Measurements from ENCODE around the gene ROBO4.

Gene ROBO4

DNA sequence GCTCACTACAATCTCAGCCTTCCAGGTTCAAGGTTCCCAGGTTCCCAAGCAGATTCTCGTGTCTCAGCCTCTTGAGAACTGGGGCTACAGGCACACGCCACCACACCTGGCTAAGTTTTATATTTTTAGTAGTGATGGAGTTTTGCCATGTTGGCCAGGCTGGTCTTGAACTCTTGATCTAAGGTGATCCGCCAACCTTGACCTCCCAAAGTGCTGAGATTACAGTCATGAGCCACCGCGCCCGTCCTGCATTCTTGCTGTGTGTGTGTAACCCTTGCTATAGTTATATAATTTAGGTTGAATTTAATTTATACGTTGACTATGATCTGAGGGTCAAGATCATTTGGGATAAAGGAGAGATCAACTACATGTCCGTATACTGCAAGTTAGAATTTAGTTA is 61.7 kb downstream of the ROBO4 start:
- no peaks in the 10 kb centered on the region for H3K9me2 ChIP-seq (replicated peaks; ENCODE audit: control insufficient read depth, low read length)
- peaks cover 31% of the 10 kb centered on the region for H3K4me1 ChIP-seq (ENCODE audit: control insufficient read depth, low read length)
- no peaks in the 10 kb centered on the region for H4K20me1 ChIP-seq (ENCODE audit: control insufficient read depth, insufficient read depth, low read depth, low read length)
- peak overlapping the region; percentile 65 for H3K4me2 ChIP-seq (ENCODE audit: low read length)
- H3F3A ChIP-seq (ENCODE audit: control insufficient read depth, insufficient read depth) = 0 out of 2 replicates have a peak, but pooled peaks cover 2% of the 10 kb centered on the region
- no peaks in the 10 kb centered on the region for H3K9me3 ChIP-seq (ENCODE audit: control insufficient read depth, insufficient read depth, low read length)
- H3K79me2 ChIP-seq (ENCODE audit: control insufficient read depth, low read length) = no peaks in the 10 kb centered on the region
- H3K27ac ChIP-seq (ENCODE audit: low read depth, low read length) = peak overlapping the region; percentile 70
- peaks cover 28% of the 10 kb centered on the region for H3K27me3 ChIP-seq (ENCODE audit: control insufficient read depth, low read length)
- no peak for TF ChIP-seq EZH2phosphoT487 (IDR thresholded peaks at IDR 0.05; ENCODE audit: borderline replicate concordance, low read length)
- TF ChIP-seq, protein P1, sequence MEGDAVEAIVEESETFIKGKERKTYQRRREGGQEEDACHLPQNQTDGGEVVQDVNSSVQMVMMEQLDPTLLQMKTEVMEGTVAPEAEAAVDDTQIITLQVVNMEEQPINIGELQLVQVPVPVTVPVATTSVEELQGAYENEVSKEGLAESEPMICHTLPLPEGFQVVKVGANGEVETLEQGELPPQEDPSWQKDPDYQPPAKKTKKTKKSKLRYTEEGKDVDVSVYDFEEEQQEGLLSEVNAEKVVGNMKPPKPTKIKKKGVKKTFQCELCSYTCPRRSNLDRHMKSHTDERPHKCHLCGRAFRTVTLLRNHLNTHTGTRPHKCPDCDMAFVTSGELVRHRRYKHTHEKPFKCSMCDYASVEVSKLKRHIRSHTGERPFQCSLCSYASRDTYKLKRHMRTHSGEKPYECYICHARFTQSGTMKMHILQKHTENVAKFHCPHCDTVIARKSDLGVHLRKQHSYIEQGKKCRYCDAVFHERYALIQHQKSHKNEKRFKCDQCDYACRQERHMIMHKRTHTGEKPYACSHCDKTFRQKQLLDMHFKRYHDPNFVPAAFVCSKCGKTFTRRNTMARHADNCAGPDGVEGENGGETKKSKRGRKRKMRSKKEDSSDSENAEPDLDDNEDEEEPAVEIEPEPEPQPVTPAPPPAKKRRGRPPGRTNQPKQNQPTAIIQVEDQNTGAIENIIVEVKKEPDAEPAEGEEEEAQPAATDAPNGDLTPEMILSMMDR (IDR thresholded peaks at IDR 0.05; ENCODE audit: low read depth, low read length, poor library complexity, severe bottlenecking) = no peak
- H3K36me3 ChIP-seq (ENCODE audit: control insufficient read depth, low read length) = no peaks in the 10 kb centered on the region
- H3K4me3 ChIP-seq (ENCODE audit: low read length) = peak overlapping the region; percentile 65

DNA sequence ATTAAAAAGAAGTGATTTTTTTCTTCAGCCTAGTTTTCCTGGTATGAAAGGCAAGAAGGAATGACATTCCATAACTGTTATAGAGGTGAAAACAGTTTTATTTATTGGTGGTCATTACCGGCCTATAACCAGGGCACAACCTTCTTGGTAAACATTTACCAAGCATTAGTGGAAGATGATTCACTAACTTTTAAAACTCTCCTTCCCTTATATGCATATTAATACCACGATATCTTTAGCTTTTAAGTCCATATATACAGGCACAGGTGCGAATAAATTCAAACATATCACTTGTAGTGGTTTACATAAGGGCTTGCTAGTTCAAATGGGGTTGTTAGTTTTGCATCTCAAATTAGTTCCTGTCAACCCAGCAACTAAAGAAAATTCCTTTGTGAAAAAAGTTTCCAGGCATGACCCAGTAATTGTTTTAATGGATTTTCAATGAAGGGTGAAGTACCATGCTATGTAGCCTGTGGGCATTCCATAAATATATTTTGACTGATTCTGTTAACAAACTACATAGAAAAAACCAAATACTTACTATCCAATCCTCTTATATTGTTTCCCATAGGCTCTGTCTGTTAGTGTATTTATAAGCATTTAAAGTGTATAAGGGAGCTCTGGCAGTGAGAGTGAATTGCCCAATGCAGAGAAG is 63.0 kb downstream of the ROBO4 start:
- no peaks in the 10 kb centered on the region for H4K20me1 ChIP-seq (ENCODE audit: control insufficient read depth, insufficient read depth, low read depth, low read length)
- peak overlapping the region; percentile 48 for H3K4me2 ChIP-seq (ENCODE audit: low read length)
- H3K9me2 ChIP-seq (replicated peaks; ENCODE audit: control insufficient read depth, low read length) = no peaks in the 10 kb centered on the region
- no peaks in the 10 kb centered on the region for H3K79me2 ChIP-seq (ENCODE audit: control insufficient read depth, low read length)
- H3K27ac ChIP-seq (ENCODE audit: low read depth, low read length) = no peak overlapping the region
- no peaks in the 10 kb centered on the region for H3K9me3 ChIP-seq (ENCODE audit: control insufficient read depth, insufficient read depth, low read length)
- H3K27me3 ChIP-seq (ENCODE audit: control insufficient read depth, low read length) = peaks cover 16% of the 10 kb centered on the region
- H3F3A ChIP-seq (ENCODE audit: control insufficient read depth, insufficient read depth) = 0 out of 2 replicates have a peak, but pooled peaks cover 2% of the 10 kb centered on the region
- TF ChIP-seq, protein P1 (IDR thresholded peaks at IDR 0.05; ENCODE audit: low read depth, low read length, poor library complexity, severe bottlenecking) = no peak
- no peak for TF ChIP-seq EZH2phosphoT487 (IDR thresholded peaks at IDR 0.05; ENCODE audit: borderline replicate concordance, low read length)
- no peak overlapping the region for H3K4me3 ChIP-seq (ENCODE audit: low read length)
- H3K36me3 ChIP-seq (ENCODE audit: control insufficient read depth, low read length) = no peaks in the 10 kb centered on the region
- H3K4me1 ChIP-seq (ENCODE audit: control insufficient read depth, low read length) = peaks cover 31% of the 10 kb centered on the region
